Brain microvascular endothelial cell (primary cell): Measurements from ENCODE around the gene MAP2K5.

Experiments
- DNase-seq: peaks from one replicate; pipeline ENCODE4 v3.0.0-alpha.2; 2020
- H3K27ac ChIP-seq: fragments of 250-450 bp; sonication (Bioruptor Pico); 2 replicates; pipeline ENCODE4 v1.5.1; 2020; ENCODE audit warnings: mild to moderate bottlenecking, moderate library complexity
- H3K27me3 ChIP-seq: fragments of 250-450 bp; sonication (Bioruptor Pico); replicated peaks from 2 replicates; pipeline ENCODE4 v1.5.1; 2020; ENCODE audit warnings: mild to moderate bottlenecking
- H3K36me3 ChIP-seq: fragments of 250-450 bp; sonication (Bioruptor Pico); replicated peaks from 2 replicates; pipeline ENCODE4 v1.5.1; 2020; ENCODE audit warnings: mild to moderate bottlenecking
- H3K4me3 ChIP-seq: 2 replicates; pipeline ENCODE4 v1.5.1; 2011; ENCODE audit warnings: low read depth, mild to moderate bottlenecking, control low read depth, low read length, moderate library complexity
- CTCF ChIP-seq: IDR thresholded peaks from 2 replicates; pipeline ENCODE4 v1.5.1; 2011; ENCODE audit warnings: low read depth, mild to moderate bottlenecking, moderate library complexity, low read length, control low read depth, inconsistent platforms; ENCODE audit errors: missing control alignments
- in situ Hi-C: cut with HindIII; loops from 2 replicates; pipeline ENCODE4 v1.10.0; 2017; ENCODE audit warnings: low sequenced_read_pairs, low pct_ligation_motif_present

Gene MAP2K5

GRCh38 chr15:67585681-67586080 lies 43.2 kb downstream of the MAP2K5 start:
- Histone ChIP-seq H3K36me3 (peaks cover 5% of the 10 kb centered on the region), H3K4me3 (no peak overlapping the region), H3K27ac (no peak overlapping the region), H3K27me3 (no peaks in the 10 kb centered on the region)
- no peak for TF ChIP-seq CTCF
- no peak for DNase-seq
- in situ Hi-C loops = no loop called here

- no peaks in the 10 kb centered on the region for H3K27me3 ChIP-seq
- DNase-seq = no peak
- no peak for TF ChIP-seq CTCF
- H3K36me3 ChIP-seq = peaks cover 5% of the 10 kb centered on the region
- no peak overlapping the region for H3K4me3 ChIP-seq
- in situ Hi-C loops = no loop called here
- H3K27ac ChIP-seq = no peak overlapping the region
These were observed 44.8 kb downstream of the MAP2K5 start for GRCh38 chr15:67587331-67587730.

GRCh38 chr15:67587754-67588153 lies 45.3 kb downstream of the MAP2K5 start:
- no peak for DNase-seq
- TF ChIP-seq CTCF = no peak
- peaks cover 5% of the 10 kb centered on the region for H3K36me3 ChIP-seq
- in situ Hi-C loops = no loop called here
- H3K27ac ChIP-seq = no peak overlapping the region
- H3K4me3 ChIP-seq = no peak overlapping the region
- H3K27me3 ChIP-seq = no peaks in the 10 kb centered on the region

- H3K27me3 ChIP-seq = no peaks in the 10 kb centered on the region
- no peak overlapping the region for H3K4me3 ChIP-seq
- in situ Hi-C loops = no loop called here
- peaks cover 5% of the 10 kb centered on the region for H3K36me3 ChIP-seq
- no peak for TF ChIP-seq CTCF
- DNase-seq = no peak
- H3K27ac ChIP-seq = no peak overlapping the region
These were observed 47.7 kb downstream of the MAP2K5 start for GRCh38 chr15:67590191-67590590.

GRCh38 chr15:67592245-67592644 lies 49.7 kb downstream of the MAP2K5 start:
- Histone ChIP-seq H3K36me3 (peaks cover 5% of the 10 kb centered on the region), H3K27ac (no peak overlapping the region), H3K27me3 (no peaks in the 10 kb centered on the region), H3K4me3 (no peak overlapping the region)
- no peak for TF ChIP-seq CTCF
- in situ Hi-C loops = no loop called here
- DNase-seq = no peak

GRCh38 chr15:67593562-67593961 lies 51.1 kb downstream of the MAP2K5 start:
- in situ Hi-C loops = no loop called here

More at GRCh38 chr15:67593562-67593961, 51.1 kb downstream of the MAP2K5 start:
- DNase-seq = no peak
- no peak overlapping the region for H3K4me3 ChIP-seq
- no peaks in the 10 kb centered on the region for H3K27me3 ChIP-seq
- TF ChIP-seq CTCF = no peak
- no peak overlapping the region for H3K27ac ChIP-seq
- H3K36me3 ChIP-seq = no peaks in the 10 kb centered on the region
